CD14-positive monocyte (primary cell): ENCODE data around the gene RAX. TPM values are rescaled to one million over a fixed set of nuclear protein-coding genes. Genes with fewer than 3 reads are reported as not detected.

Experiments
- DNase-seq, 3 donors: peaks; one replicate each; pipeline ENCODE4 v3.0.0-alpha.2; 2011 to 2022
- H2AFZ ChIP-seq: 2 replicates; pipeline ENCODE4 v1.6.0; 2012; ENCODE audit warnings: mild to moderate bottlenecking, low read depth, low read length, inconsistent platforms; ENCODE audit not compliant: insufficient read depth, poor library complexity, severe bottlenecking
- H3K27ac ChIP-seq, 2 donors: 1 replicate in 1 of 2; 2 replicates in 1 of 2; pipeline ENCODE4 v1.5.1; 2012 to 2013; ENCODE audit warnings: low read length in 2 of 2, control low read depth in 1 of 2, inconsistent platforms in 1 of 2, low read depth in 1 of 2, mild to moderate bottlenecking in 1 of 2
- H3K27me3 ChIP-seq, 2 donors: one replicate each; pipeline versions ENCODE4 v1.6.0 to v1.6.1; 2011 to 2013; ENCODE audit warnings: low read length in 2 of 2; ENCODE audit not compliant: control insufficient read depth in 2 of 2, insufficient read depth in 2 of 2
- H3K36me3 ChIP-seq, 2 donors: replicated peaks in 1 of 2; 1 replicate in 1 of 2; 2 replicates in 1 of 2; pipeline versions ENCODE4 v1.5.1 to v1.6.1; 2012 to 2013; ENCODE audit warnings: low read length in 2 of 2, control low read depth in 1 of 2, inconsistent platforms in 1 of 2, mild to moderate bottlenecking in 1 of 2; ENCODE audit not compliant: insufficient read depth in 2 of 2, control insufficient read depth in 1 of 2
- H3K4me1 ChIP-seq, 2 donors: 1 replicate in 1 of 2; 2 replicates in 1 of 2; pipeline versions ENCODE4 v1.5.1 to v1.6.1; 2012 to 2013; ENCODE audit warnings: low read length in 2 of 2, control low read depth in 1 of 2, inconsistent platforms in 1 of 2, mild to moderate bottlenecking in 1 of 2, moderate library complexity in 1 of 2; ENCODE audit not compliant: insufficient read depth in 2 of 2, control insufficient read depth in 1 of 2
- H3K4me2 ChIP-seq: replicated peaks from 2 replicates; pipeline ENCODE3; 2012; ENCODE audit warnings: low read length, moderate library complexity, mild to moderate bottlenecking; ENCODE audit not compliant: poor library complexity, severe bottlenecking; ENCODE audit errors: extremely low read depth
- H3K4me3 ChIP-seq, 3 experiments: fragments of 200-600 bp in 1 of 3; sonication (generic) in 1 of 3; replicated peaks in 1 of 3; 1 replicate in 2 of 3; 2 replicates in 1 of 3; pipeline ENCODE4 v1.5.1; 2011 to 2013; ENCODE audit warnings: low read length in 3 of 3, mild to moderate bottlenecking in 3 of 3, control low read depth in 2 of 3, low read depth in 2 of 3, inconsistent platforms in 1 of 3, moderate library complexity in 1 of 3
- H3K79me2 ChIP-seq: 2 replicates; pipeline ENCODE4 v1.6.0; 2012; ENCODE audit warnings: mild to moderate bottlenecking, control low read depth, inconsistent platforms, low read length, moderate library complexity; ENCODE audit not compliant: insufficient read depth
- H3K9ac ChIP-seq: 2 replicates; pipeline ENCODE4 v1.6.0; 2017; ENCODE audit warnings: low read length, mild to moderate bottlenecking; ENCODE audit not compliant: insufficient read depth, poor library complexity, severe bottlenecking
- H3K9me3 ChIP-seq, 2 donors: replicated peaks in 1 of 2; 1 replicate in 1 of 2; 2 replicates in 1 of 2; pipeline versions ENCODE4 v1.5.1 to v1.6.1; 2012 to 2013; ENCODE audit warnings: low read length in 2 of 2, control low read depth in 1 of 2; ENCODE audit not compliant: control insufficient read depth in 1 of 2, insufficient read depth in 1 of 2
- H4K20me1 ChIP-seq: 2 replicates; pipeline ENCODE4 v1.6.0; 2012; ENCODE audit warnings: mild to moderate bottlenecking, low read length, control low read depth, moderate library complexity; ENCODE audit not compliant: insufficient read depth
- H3K27ac Mint-ChIP-seq, 7 donors: one replicate each; pipeline ENCODE4 v1.8.0; 2020; ENCODE audit warnings: mild to moderate bottlenecking in 7 of 7, mixed read lengths in 7 of 7, moderate library complexity in 6 of 7, inconsistent platforms in 2 of 7
- H3K27me3 Mint-ChIP-seq, 3 donors: one replicate each; pipeline ENCODE4 v1.8.0; 2021 to 2022; ENCODE audit warnings: low read depth in 3 of 3, mild to moderate bottlenecking in 3 of 3, mixed read lengths in 3 of 3, moderate library complexity in 3 of 3, inconsistent platforms in 1 of 3
- H3K36me3 Mint-ChIP-seq, 2 donors: one replicate each; pipeline ENCODE4 v1.8.0; 2020; ENCODE audit warnings: mixed read lengths in 2 of 2, inconsistent platforms in 1 of 2, mild to moderate bottlenecking in 1 of 2
- H3K4me1 Mint-ChIP-seq: one replicate; pipeline ENCODE4 v1.8.0; 2020; ENCODE audit warnings: mild to moderate bottlenecking, mixed read lengths
- H3K4me3 Mint-ChIP-seq, 2 donors: one replicate each; pipeline ENCODE4 v1.8.0; 2020; ENCODE audit warnings: mild to moderate bottlenecking in 2 of 2, mixed read lengths in 2 of 2, moderate library complexity in 1 of 2
- H3K9me3 Mint-ChIP-seq, 7 donors: one replicate each; pipeline ENCODE4 v1.8.0; 2020 to 2022; ENCODE audit warnings: mixed read lengths in 7 of 7, mild to moderate bottlenecking in 6 of 7, moderate library complexity in 6 of 7, inconsistent platforms in 2 of 7
- WGBS: methylation state at CpG from one replicate; pipeline ENCODE4 v1.1.5; 2013; ENCODE audit warnings: missing lambda C conversion rate; ENCODE audit not compliant: insufficient coverage; 5-methylcytosine and 5-hydroxymethylcytosine counted together
- intact Hi-C, 2 donors: fragments of 100-400 bp; cut with micrococcal nuclease; formaldehyde crosslinking; loops; one replicate each; pipeline versions ENCODE4 v1.15.0 to v1.15.1; 2023
- polyA plus RNA-seq, 3 donors: library from polyadenylated mRNA; depleted of rRNA in 1 of 3; unstranded in 2 of 3; stranded (reverse) in 1 of 3; fragments of 300-500 nt in 2 of 3; fragments of >200 nt in 1 of 3; fragmentation: Illumina TruSeq in 2 of 3; gene quantifications; 1 replicate in 2 of 3; 2 replicates in 1 of 3; pipeline ENCODE4 v1.2.3, GENCODE V29; 2012 to 2021
- TF ChIP-seq, protein P1 (sequence below): fragments of 200-600 bp; IDR thresholded peaks from one replicate; pipeline ENCODE4 v1.8.0; 2022; ENCODE audit warnings: antibody characterized with exemption, mild to moderate bottlenecking

RAX gene
- polyA plus RNA-seq, 3 donors, result not detected

DNA sequence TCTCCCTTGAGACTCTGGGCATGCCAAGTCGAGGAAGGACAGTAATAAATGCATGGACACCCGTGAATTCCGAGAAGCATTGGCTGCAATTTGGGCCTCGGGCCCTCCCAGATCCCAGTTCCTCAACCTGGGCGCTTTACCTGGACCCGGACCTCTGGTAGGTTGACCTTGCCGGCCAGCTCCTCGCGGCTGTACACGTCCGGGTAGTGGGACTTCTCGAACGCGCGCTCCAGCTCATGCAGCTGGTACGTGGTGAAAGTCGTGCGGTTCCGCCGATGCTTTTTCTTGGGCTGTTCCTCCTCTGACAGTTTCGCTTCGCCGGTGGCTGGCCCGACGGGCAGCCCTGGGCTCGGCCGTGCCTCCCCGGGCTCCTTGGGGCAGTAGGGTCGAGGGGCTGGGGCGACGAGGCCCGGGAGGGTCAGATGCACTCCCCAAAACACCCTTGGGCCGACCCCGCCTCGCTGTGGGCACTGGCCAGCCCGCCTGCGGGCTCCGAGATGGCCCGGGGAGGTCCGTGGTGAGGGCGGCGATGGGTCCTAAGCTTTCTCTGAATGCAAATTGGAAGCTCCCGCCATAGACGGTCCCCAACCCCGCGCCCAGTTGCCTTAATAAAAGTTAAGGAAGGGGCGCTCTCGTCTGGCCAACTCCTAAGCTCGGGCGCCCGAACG lies 899 bp downstream of the RAX start:
- Mint-ChIP-seq H3K4me3 (peak overlapping the region in 1 of 2 donors; percentile 84), H3K27ac (peak overlapping the region in 1 of 7 donors; percentile 53), H3K36me3 (peaks cover 8% of the 10 kb centered on the region in 2 donors), H3K27me3 (peaks cover 85 to 94% (median 92%) of the 10 kb centered on the region in 3 donors), H3K4me1 (peaks cover 26% of the 10 kb centered on the region), H3K9me3 (peaks cover 2 to 34% (median 20%) of the 10 kb centered on the region in 7 donors)
- 3% methylated on average over 52 of the region's 52 CpGs for WGBS
- Histone ChIP-seq H3K9ac (no peak overlapping the region), H3K4me1 (peaks cover 0 to 19% of the 10 kb centered on the region in 2 donors), H3K27me3 (peaks cover 88 to 97% of the 10 kb centered on the region in 2 donors), H2AFZ (peak overlapping the region; percentile 50), H3K36me3 (no peaks in the 10 kb centered on the region), H3K4me3 (peak overlapping the region in 1 of 3 experiments; percentile 64), H3K9me3 (peaks cover 0 to 40% of the 10 kb centered on the region in 2 donors), H3K4me2 (peak overlapping the region; percentile 70), H4K20me1 (no peaks in the 10 kb centered on the region), H3K27ac (no peak overlapping the region), H3K79me2 (no peaks in the 10 kb centered on the region)
- peak in 1 of 3 donors; percentile 14 for DNase-seq
- TF ChIP-seq, protein P1, sequence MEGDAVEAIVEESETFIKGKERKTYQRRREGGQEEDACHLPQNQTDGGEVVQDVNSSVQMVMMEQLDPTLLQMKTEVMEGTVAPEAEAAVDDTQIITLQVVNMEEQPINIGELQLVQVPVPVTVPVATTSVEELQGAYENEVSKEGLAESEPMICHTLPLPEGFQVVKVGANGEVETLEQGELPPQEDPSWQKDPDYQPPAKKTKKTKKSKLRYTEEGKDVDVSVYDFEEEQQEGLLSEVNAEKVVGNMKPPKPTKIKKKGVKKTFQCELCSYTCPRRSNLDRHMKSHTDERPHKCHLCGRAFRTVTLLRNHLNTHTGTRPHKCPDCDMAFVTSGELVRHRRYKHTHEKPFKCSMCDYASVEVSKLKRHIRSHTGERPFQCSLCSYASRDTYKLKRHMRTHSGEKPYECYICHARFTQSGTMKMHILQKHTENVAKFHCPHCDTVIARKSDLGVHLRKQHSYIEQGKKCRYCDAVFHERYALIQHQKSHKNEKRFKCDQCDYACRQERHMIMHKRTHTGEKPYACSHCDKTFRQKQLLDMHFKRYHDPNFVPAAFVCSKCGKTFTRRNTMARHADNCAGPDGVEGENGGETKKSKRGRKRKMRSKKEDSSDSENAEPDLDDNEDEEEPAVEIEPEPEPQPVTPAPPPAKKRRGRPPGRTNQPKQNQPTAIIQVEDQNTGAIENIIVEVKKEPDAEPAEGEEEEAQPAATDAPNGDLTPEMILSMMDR, result no peak
- intact Hi-C loops, result no loop called here

DNA sequence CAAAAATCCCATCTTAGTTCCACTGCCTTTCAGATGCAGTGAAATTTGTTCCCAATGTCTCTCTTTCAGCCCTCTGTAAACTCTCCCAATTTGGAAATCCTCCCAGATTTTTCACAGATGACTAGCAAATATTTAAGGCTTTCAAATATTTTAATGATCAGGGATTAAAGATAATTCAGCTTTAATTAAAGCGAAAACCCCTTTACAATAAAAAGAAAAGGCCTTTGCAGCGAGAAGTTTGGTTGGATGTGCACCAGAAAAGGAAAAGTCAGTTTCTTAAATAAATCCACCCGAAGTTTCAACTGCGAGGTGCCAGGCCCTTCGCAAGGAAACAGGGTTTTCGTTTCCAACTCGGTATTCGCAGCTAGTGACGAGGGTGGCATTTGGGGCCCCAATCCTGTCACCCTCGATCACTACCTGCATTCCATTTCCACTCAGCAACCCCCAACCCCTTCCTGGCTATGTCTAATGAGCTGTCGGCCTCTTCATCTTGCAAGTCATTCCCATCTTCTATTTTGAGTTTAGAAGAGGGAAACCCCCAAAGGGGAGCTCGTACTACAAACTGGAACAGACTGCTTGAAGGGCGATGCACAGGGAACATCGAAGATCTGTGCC lies 1.5 kb downstream of the RAX start:
- no peak overlapping the region for H3K9ac ChIP-seq
- no peaks in the 10 kb centered on the region for H4K20me1 ChIP-seq
- peaks cover 2 to 34% (median 21%) of the 10 kb centered on the region in 7 donors for H3K9me3 Mint-ChIP-seq
- 12% methylated on average over 10 of the region's 14 CpGs for WGBS
- peaks cover 26% of the 10 kb centered on the region for H3K4me1 Mint-ChIP-seq
- peaks cover 0 to 19% of the 10 kb centered on the region in 2 donors for H3K4me1 ChIP-seq
- no peak overlapping the region for H2AFZ ChIP-seq
- H3K79me2 ChIP-seq, result no peaks in the 10 kb centered on the region
- H3K27me3 ChIP-seq, result peaks cover 92 to 97% of the 10 kb centered on the region in 2 donors
- H3K27me3 Mint-ChIP-seq, result peaks cover 86 to 96% (median 92%) of the 10 kb centered on the region in 3 donors
- H3K4me2 ChIP-seq, result peak overlapping the region; percentile 70
- peak overlapping the region in 1 of 7 donors; percentile 53 for H3K27ac Mint-ChIP-seq
- H3K36me3 ChIP-seq, result no peaks in the 10 kb centered on the region
- H3K9me3 ChIP-seq, result peaks cover 0 to 46% of the 10 kb centered on the region in 2 donors
- intact Hi-C loops, result no loop called here
- DNase-seq, result no peak
- H3K27ac ChIP-seq, result no peak overlapping the region
- peaks cover 8% of the 10 kb centered on the region in 2 donors for H3K36me3 Mint-ChIP-seq
- H3K4me3 Mint-ChIP-seq, result peak overlapping the region in 1 of 2 donors; percentile 84
- peak overlapping the region in 1 of 3 experiments; percentile 64 for H3K4me3 ChIP-seq
- TF ChIP-seq, protein P1, result no peak
